CD4-positive, alpha-beta T cell treated with Interleukin-12 subunit alpha and Interleukin-12 subunit beta, for 1 hour (primary cell): ENCODE results near the gene TARS2.

Source experiments
- DNase-seq: peaks from one replicate; pipeline ENCODE4 v3.0.0-alpha.2; 2020

The TARS2 gene

GRCh38 chr1:150508982-150509381 lies 21.8 kb downstream of the TARS2 start:
- DNase-seq: no peak

GRCh38 chr1:150511551-150511950 lies 24.3 kb downstream of the TARS2 start:
- no peak for DNase-seq

- no peak for DNase-seq
Observed at GRCh38 chr1:150511985-150512660, 24.9 kb downstream of the TARS2 start.

- no peak for DNase-seq
Observed at GRCh38 chr1:150512846-150513245, 25.6 kb downstream of the TARS2 start.

GRCh38 chr1:150513351-150513791 lies 26.2 kb downstream of the TARS2 start:
- DNase-seq: no peak

- DNase-seq: no peak
Observed at GRCh38 chr1:150514260-150514659, 27.0 kb downstream of the TARS2 start.

- no peak for DNase-seq
Observed at GRCh38 chr1:150514913-150515327, 27.7 kb downstream of the TARS2 start.

- DNase-seq: peak; percentile 93
Observed at GRCh38 chr1:150515328-150516049, 28.3 kb downstream of the TARS2 start, which contains the start of gene FALEC. Gene FALEC (plus strand): TSS chr1:150515752.

- no peak for DNase-seq
Observed at GRCh38 chr1:150516050-150516591, 28.9 kb downstream of the TARS2 start.

- DNase-seq: no peak
Observed at GRCh38 chr1:150516616-150517015, 29.4 kb downstream of the TARS2 start.

GRCh38 chr1:150521196-150521968 lies 34.2 kb downstream of the TARS2 start:
- DNase-seq: no peak

GRCh38 chr1:150525348-150525747 lies 38.1 kb downstream of the TARS2 start:
- DNase-seq: no peak

GRCh38 chr1:150528196-150528595 lies 41.0 kb downstream of the TARS2 start:
- no peak for DNase-seq

GRCh38 chr1:150529017-150529416 lies 41.8 kb downstream of the TARS2 start:
- DNase-seq: no peak

GRCh38 chr1:150530491-150531159 lies 43.4 kb downstream of the TARS2 start:
- no peak for DNase-seq

GRCh38 chr1:150532860-150533259 lies 45.6 kb downstream of the TARS2 start:
- DNase-seq: no peak

GRCh38 chr1:150534002-150534401 lies 46.8 kb downstream of the TARS2 start:
- no peak for DNase-seq

- DNase-seq: no peak
Observed at GRCh38 chr1:150535511-150536287, 48.5 kb downstream of the TARS2 start.

GRCh38 chr1:150536836-150537731 lies 49.9 kb downstream of the TARS2 start:
- no peak for DNase-seq

GRCh38 chr1:150537732-150538684 lies 50.8 kb downstream of the TARS2 start:
- no peak for DNase-seq
